ENCODE data around the gene CCDC183. TPM values are rescaled to one million over a fixed set of nuclear protein-coding genes. Genes with fewer than 3 reads are reported as not detected.

CCDC183 gene
- polyA plus RNA-seq, 1 donor from 2014 or later: 5.5 TPM

DNA sequence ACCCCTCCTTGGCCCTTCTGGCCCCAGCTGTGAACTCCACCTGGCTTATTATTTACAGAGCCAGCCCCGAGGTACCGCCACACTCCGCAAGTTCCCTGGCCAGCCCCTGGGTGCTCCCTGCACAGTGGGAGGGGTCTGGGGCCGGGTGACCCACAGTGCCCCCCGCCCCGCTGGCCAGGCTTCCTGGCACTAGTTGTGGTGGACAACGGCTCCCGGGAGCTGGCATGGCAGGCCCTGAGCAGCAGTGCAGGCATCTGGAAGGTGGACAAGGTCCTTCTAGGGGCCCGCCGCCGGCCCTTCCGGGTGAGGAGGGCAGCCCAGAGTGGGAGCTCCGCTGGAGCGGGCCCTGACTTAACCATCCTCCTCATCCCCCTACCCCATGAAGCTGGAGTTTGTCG is 59.9 kb downstream of the CCDC183 start:
- H3K9me2 ChIP-seq (ENCODE audit: insufficient read depth, low read length): no peaks in the 10 kb centered on the region
- no peaks in the 10 kb centered on the region for H3K79me2 ChIP-seq (replicated peaks; ENCODE audit: insufficient read depth, low read length)
- no peaks in the 10 kb centered on the region for H3K27me3 ChIP-seq (ENCODE audit: insufficient read depth, low read depth, low read length)
- H3K9ac ChIP-seq (ENCODE audit: low read length): no peak overlapping the region
- no peak overlapping the region for H3K27ac ChIP-seq (ENCODE audit: low read length)
- H3K4me3 ChIP-seq (ENCODE audit: low read length): no peak overlapping the region
- H3K36me3 ChIP-seq (ENCODE audit: insufficient read depth, low read length): no peaks in the 10 kb centered on the region
- no peak overlapping the region for H2AFZ ChIP-seq (ENCODE audit: low read depth, low read length)
- no peak overlapping the region for H3K4me2 ChIP-seq (ENCODE audit: low read length)
- no peaks in the 10 kb centered on the region for H3K9me3 ChIP-seq (ENCODE audit: low read length)
- TF ChIP-seq EZH2 (IDR thresholded peaks at IDR 0.05; ENCODE audit: borderline replicate concordance, insufficient read depth, low read length, poor library complexity, severe bottlenecking) (no peak), RAD21 (conservative IDR thresholded peaks at IDR 0.05) (no peak), EP300 (conservative IDR thresholded peaks at IDR 0.05; ENCODE audit: poor library complexity, severe bottlenecking) (no peak), MXI1 (conservative IDR thresholded peaks at IDR 0.05; ENCODE audit: poor library complexity, severe bottlenecking) (no peak), POLR2AphosphoS5 (IDR thresholded peaks at IDR 0.05) (no peak), TAF1 (IDR thresholded peaks at IDR 0.05; ENCODE audit: low read depth) (no peak), SMC3 (conservative IDR thresholded peaks at IDR 0.05; ENCODE audit: poor library complexity) (no peak)
- TF ChIP-seq, protein P1, sequence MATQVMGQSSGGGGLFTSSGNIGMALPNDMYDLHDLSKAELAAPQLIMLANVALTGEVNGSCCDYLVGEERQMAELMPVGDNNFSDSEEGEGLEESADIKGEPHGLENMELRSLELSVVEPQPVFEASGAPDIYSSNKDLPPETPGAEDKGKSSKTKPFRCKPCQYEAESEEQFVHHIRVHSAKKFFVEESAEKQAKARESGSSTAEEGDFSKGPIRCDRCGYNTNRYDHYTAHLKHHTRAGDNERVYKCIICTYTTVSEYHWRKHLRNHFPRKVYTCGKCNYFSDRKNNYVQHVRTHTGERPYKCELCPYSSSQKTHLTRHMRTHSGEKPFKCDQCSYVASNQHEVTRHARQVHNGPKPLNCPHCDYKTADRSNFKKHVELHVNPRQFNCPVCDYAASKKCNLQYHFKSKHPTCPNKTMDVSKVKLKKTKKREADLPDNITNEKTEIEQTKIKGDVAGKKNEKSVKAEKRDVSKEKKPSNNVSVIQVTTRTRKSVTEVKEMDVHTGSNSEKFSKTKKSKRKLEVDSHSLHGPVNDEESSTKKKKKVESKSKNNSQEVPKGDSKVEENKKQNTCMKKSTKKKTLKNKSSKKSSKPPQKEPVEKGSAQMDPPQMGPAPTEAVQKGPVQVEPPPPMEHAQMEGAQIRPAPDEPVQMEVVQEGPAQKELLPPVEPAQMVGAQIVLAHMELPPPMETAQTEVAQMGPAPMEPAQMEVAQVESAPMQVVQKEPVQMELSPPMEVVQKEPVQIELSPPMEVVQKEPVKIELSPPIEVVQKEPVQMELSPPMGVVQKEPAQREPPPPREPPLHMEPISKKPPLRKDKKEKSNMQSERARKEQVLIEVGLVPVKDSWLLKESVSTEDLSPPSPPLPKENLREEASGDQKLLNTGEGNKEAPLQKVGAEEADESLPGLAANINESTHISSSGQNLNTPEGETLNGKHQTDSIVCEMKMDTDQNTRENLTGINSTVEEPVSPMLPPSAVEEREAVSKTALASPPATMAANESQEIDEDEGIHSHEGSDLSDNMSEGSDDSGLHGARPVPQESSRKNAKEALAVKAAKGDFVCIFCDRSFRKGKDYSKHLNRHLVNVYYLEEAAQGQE (IDR thresholded peaks at IDR 0.05; ENCODE audit: borderline replicate concordance): no peak
- TF ChIP-seq, protein P2, sequence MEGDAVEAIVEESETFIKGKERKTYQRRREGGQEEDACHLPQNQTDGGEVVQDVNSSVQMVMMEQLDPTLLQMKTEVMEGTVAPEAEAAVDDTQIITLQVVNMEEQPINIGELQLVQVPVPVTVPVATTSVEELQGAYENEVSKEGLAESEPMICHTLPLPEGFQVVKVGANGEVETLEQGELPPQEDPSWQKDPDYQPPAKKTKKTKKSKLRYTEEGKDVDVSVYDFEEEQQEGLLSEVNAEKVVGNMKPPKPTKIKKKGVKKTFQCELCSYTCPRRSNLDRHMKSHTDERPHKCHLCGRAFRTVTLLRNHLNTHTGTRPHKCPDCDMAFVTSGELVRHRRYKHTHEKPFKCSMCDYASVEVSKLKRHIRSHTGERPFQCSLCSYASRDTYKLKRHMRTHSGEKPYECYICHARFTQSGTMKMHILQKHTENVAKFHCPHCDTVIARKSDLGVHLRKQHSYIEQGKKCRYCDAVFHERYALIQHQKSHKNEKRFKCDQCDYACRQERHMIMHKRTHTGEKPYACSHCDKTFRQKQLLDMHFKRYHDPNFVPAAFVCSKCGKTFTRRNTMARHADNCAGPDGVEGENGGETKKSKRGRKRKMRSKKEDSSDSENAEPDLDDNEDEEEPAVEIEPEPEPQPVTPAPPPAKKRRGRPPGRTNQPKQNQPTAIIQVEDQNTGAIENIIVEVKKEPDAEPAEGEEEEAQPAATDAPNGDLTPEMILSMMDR (IDR thresholded peaks at IDR 0.05; ENCODE audit: poor library complexity, severe bottlenecking): no peak
- no peaks in the 10 kb centered on the region for H4K20me1 ChIP-seq (ENCODE audit: insufficient read depth)
- H3F3A ChIP-seq (ENCODE audit: insufficient read depth, low read length, poor library complexity, severe bottlenecking): no peaks in the 10 kb centered on the region

- TF ChIP-seq, protein P1 (IDR thresholded peaks at IDR 0.05; ENCODE audit: borderline replicate concordance): no peak
- no peak for TF ChIP-seq EP300 (conservative IDR thresholded peaks at IDR 0.05; ENCODE audit: poor library complexity, severe bottlenecking)
- no peak for TF ChIP-seq POLR2AphosphoS5 (IDR thresholded peaks at IDR 0.05)
- no peak for TF ChIP-seq RAD21 (conservative IDR thresholded peaks at IDR 0.05)
- TF ChIP-seq MXI1 (conservative IDR thresholded peaks at IDR 0.05; ENCODE audit: poor library complexity, severe bottlenecking): no peak
- TF ChIP-seq, protein P2 (IDR thresholded peaks at IDR 0.05; ENCODE audit: poor library complexity, severe bottlenecking): no peak
- TF ChIP-seq EZH2 (IDR thresholded peaks at IDR 0.05; ENCODE audit: borderline replicate concordance, insufficient read depth, low read length, poor library complexity, severe bottlenecking): no peak
- no peak for TF ChIP-seq TAF1 (IDR thresholded peaks at IDR 0.05; ENCODE audit: low read depth)
- no peak for TF ChIP-seq SMC3 (conservative IDR thresholded peaks at IDR 0.05; ENCODE audit: poor library complexity)
- Histone ChIP-seq H3K9ac (ENCODE audit: low read length) (no peak overlapping the region), H2AFZ (ENCODE audit: low read depth, low read length) (no peak overlapping the region), H4K20me1 (ENCODE audit: insufficient read depth) (no peaks in the 10 kb centered on the region), H3K27ac (ENCODE audit: low read length) (no peak overlapping the region), H3K27me3 (ENCODE audit: insufficient read depth, low read depth, low read length) (no peaks in the 10 kb centered on the region), H3K9me2 (ENCODE audit: insufficient read depth, low read length) (no peaks in the 10 kb centered on the region), H3K9me3 (ENCODE audit: low read length) (no peaks in the 10 kb centered on the region), H3K4me3 (ENCODE audit: low read length) (no peak overlapping the region), H3K79me2 (replicated peaks; ENCODE audit: insufficient read depth, low read length) (no peaks in the 10 kb centered on the region), H3K4me2 (ENCODE audit: low read length) (no peak overlapping the region), H3K36me3 (ENCODE audit: insufficient read depth, low read length) (no peaks in the 10 kb centered on the region), H3F3A (ENCODE audit: insufficient read depth, low read length, poor library complexity, severe bottlenecking) (no peaks in the 10 kb centered on the region)
These were observed 60.5 kb downstream of the CCDC183 start for GRCh38 chr9:136856541-136857141.

Measured in neural cell (in vitro differentiated cells).